Neuronal stem cell (in vitro differentiated cells): ENCODE data around the gene RNF32.
"Not testable (repeated sequence)": the region's sequence is repeated elsewhere in the genome, so short reads cannot be mapped to it uniquely, and the experiment has no call there.

Experiments used
- DNase-seq: peaks from one replicate; pipeline ENCODE4 v3.0.0-alpha.2; 2013; ENCODE audit warnings: low spot score
- H2AFZ ChIP-seq: one replicate; pipeline ENCODE4 v1.6.1; 2013; ENCODE audit warnings: mild to moderate bottlenecking, low read length, inconsistent platforms
- H2AK5ac ChIP-seq: 2 replicates; pipeline ENCODE4 v1.6.1; 2013; ENCODE audit warnings: low read depth, mild to moderate bottlenecking, inconsistent platforms, low read length, moderate library complexity, mixed read lengths
- H2BK120ac ChIP-seq: 2 replicates; pipeline ENCODE4 v1.6.1; 2013; ENCODE audit warnings: low read depth, mild to moderate bottlenecking, inconsistent platforms, low read length, moderate library complexity, mixed read lengths
- H2BK12ac ChIP-seq: one replicate; pipeline ENCODE4 v1.6.1; 2013; ENCODE audit warnings: low read length, inconsistent platforms
- H2BK15ac ChIP-seq: 2 replicates; pipeline ENCODE4 v1.6.1; 2013; ENCODE audit warnings: mild to moderate bottlenecking, low read length, inconsistent platforms, mixed read lengths
- H2BK5ac ChIP-seq: one replicate; pipeline ENCODE4 v1.6.1; 2013; ENCODE audit warnings: inconsistent platforms, mild to moderate bottlenecking, low read length, moderate library complexity
- H3K14ac ChIP-seq: one replicate; pipeline ENCODE4 v1.6.1; 2013; ENCODE audit warnings: low read length, inconsistent platforms
- H3K18ac ChIP-seq: 2 replicates; pipeline ENCODE4 v1.6.1; 2013; ENCODE audit warnings: low read length, inconsistent platforms
- H3K23ac ChIP-seq: 2 replicates; pipeline ENCODE4 v1.6.1; 2013; ENCODE audit warnings: low read depth, mild to moderate bottlenecking, mixed read lengths, low read length, inconsistent platforms; ENCODE audit not compliant: poor library complexity
- H3K27ac ChIP-seq: replicated peaks from 3 replicates; pipeline ENCODE4 v1.5.1; 2013; ENCODE audit warnings: low read length, inconsistent platforms
- H3K27me3 ChIP-seq, 3 experiments: 2 replicates each; pipeline ENCODE4 v1.6.1; 2013; ENCODE audit warnings: low read length in 3 of 3, mild to moderate bottlenecking in 2 of 3, inconsistent platforms in 1 of 3, low read depth in 1 of 3, mixed read lengths in 1 of 3, moderate library complexity in 1 of 3; ENCODE audit not compliant: control insufficient read depth in 3 of 3, insufficient read depth in 3 of 3
- H3K36me3 ChIP-seq, 2 donors: replicated peaks in 1 of 2; 2 replicates each; pipeline ENCODE4 v1.6.1; 2013; ENCODE audit warnings: low read length in 2 of 2; ENCODE audit not compliant: control insufficient read depth in 2 of 2, insufficient read depth in 2 of 2
- H3K4ac ChIP-seq: 2 replicates; pipeline ENCODE4 v1.6.1; 2013; ENCODE audit warnings: inconsistent platforms, mild to moderate bottlenecking, low read length, moderate library complexity
- H3K4me1 ChIP-seq, 2 donors: 1 replicate in 1 of 2; 2 replicates in 1 of 2; pipeline ENCODE4 v1.6.1; 2013; ENCODE audit warnings: low read length in 2 of 2, low read depth in 1 of 2; ENCODE audit not compliant: control insufficient read depth in 2 of 2, insufficient read depth in 1 of 2
- H3K4me2 ChIP-seq: one replicate; pipeline ENCODE4 v1.6.1; 2013; ENCODE audit warnings: mild to moderate bottlenecking, low read length, inconsistent platforms; ENCODE audit not compliant: insufficient read depth, poor library complexity, severe bottlenecking
- H3K4me3 ChIP-seq, 2 donors: 2 replicates each; pipeline ENCODE4 v1.5.1; 2013; ENCODE audit warnings: low read length in 2 of 2, mild to moderate bottlenecking in 2 of 2, inconsistent platforms in 1 of 2, moderate library complexity in 1 of 2
- H3K79me1 ChIP-seq: one replicate; pipeline ENCODE4 v1.6.1; 2013; ENCODE audit warnings: low read depth, mild to moderate bottlenecking, inconsistent platforms, low read length, moderate library complexity
- H3K9ac ChIP-seq: one replicate; pipeline ENCODE4 v1.6.1; 2013; ENCODE audit warnings: mild to moderate bottlenecking, low read depth, low read length, inconsistent platforms; ENCODE audit not compliant: poor library complexity
- H3K9me3 ChIP-seq, 2 donors: replicated peaks in 1 of 2; 2 replicates each; pipeline versions ENCODE3 to v1.6.1; 2013; ENCODE audit warnings: low read length in 2 of 2, mild to moderate bottlenecking in 2 of 2, inconsistent platforms in 1 of 2, low read depth in 1 of 2, mixed read lengths in 1 of 2, moderate library complexity in 1 of 2; ENCODE audit not compliant: control insufficient read depth in 2 of 2, insufficient read depth in 1 of 2
- H4K8ac ChIP-seq: one replicate; pipeline ENCODE4 v1.6.1; 2013; ENCODE audit warnings: low read depth, mild to moderate bottlenecking, inconsistent platforms, low read length, moderate library complexity
- H4K91ac ChIP-seq: one replicate; pipeline ENCODE4 v1.6.1; 2013; ENCODE audit warnings: low read length, low read depth, mild to moderate bottlenecking, inconsistent platforms; ENCODE audit not compliant: poor library complexity
- WGBS, 2 donors: extraction: QIAGEN DNeasy Blood & Tissue Kit; methylation state at CpG; one replicate each; pipeline ENCODE4 v1.1.7; 2013; ENCODE audit warnings: missing lambda C conversion rate in 2 of 2, mixed read lengths in 1 of 2; ENCODE audit not compliant: insufficient read length in 2 of 2, insufficient replicate concordance in 1 of 2; ENCODE audit errors: extremely low coverage in 2 of 2; 5-methylcytosine and 5-hydroxymethylcytosine counted together

Gene RNF32

DNA sequence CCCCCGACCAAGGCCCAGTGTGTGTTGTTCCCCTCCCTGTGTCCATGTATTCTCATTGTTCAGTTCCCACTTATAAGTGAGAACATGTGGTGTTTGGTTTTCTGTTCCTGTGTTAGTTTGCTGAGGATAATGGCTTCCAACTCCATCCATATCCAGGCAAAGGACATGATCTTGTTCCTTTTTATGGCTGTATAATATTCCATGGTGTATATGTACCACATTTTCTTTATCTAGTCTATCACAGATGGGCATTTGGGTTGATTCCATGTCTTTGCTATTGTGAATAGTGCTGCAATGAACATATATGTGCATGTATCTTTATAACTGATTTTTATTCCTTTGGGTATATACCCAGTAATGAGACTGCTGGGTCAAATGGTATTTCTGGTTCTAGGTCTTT is 61.2 kb downstream of the RNF32 start:
- not testable (repeated sequence) for H3K4me1 ChIP-seq, H3K4me2 ChIP-seq, H4K91ac ChIP-seq, H2BK120ac ChIP-seq, H2BK15ac ChIP-seq, H3K27ac ChIP-seq, H2AFZ ChIP-seq, H2AK5ac ChIP-seq, H3K36me3 ChIP-seq, H3K9ac ChIP-seq, H3K4ac ChIP-seq, H3K18ac ChIP-seq, H3K23ac ChIP-seq, H3K4me3 ChIP-seq, H3K14ac ChIP-seq, H2BK5ac ChIP-seq, H3K27me3 ChIP-seq, H4K8ac ChIP-seq, H3K79me1 ChIP-seq, DNase-seq, H2BK12ac ChIP-seq
- WGBS, 2 donors = no CpG with 5 or more reads among the region's 1 CpG
- peaks cover 1 to 17% of the 10 kb centered on the region in 2 donors for H3K9me3 ChIP-seq

DNA sequence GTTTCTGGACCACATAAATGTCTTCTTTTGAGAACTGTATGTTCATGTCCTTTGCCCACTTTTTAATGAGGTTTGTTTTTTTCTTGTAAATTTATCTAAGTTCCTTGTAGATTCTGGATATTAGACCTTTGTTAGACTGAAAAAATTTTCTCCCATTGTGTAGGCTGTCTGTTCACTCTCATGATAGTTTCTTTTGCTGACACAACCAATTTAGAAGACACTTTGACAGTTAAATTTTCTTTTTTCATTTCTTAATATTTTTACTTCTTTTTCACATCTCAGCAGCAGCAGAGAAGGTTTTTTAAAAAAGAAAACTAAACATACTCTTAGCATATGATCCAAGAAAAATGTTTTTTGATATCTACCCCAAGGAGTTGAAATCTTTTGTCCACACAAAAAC is 61.8 kb downstream of the RNF32 start:
- no peak overlapping the region for H2BK5ac ChIP-seq
- H3K4me2 ChIP-seq = no peak overlapping the region
- no peak overlapping the region for H3K14ac ChIP-seq
- H2AFZ ChIP-seq = no peak overlapping the region
- no peak overlapping the region for H2AK5ac ChIP-seq
- no peak overlapping the region for H2BK12ac ChIP-seq
- H3K79me1 ChIP-seq = no peaks in the 10 kb centered on the region
- DNase-seq = no peak
- H3K27me3 ChIP-seq = no peaks in the 10 kb centered on the region
- H3K9me3 ChIP-seq = peaks cover 1 to 16% of the 10 kb centered on the region in 2 donors
- no peak overlapping the region for H4K91ac ChIP-seq
- H3K4me3 ChIP-seq = no peak overlapping the region
- no peak overlapping the region for H3K9ac ChIP-seq
- H3K23ac ChIP-seq = no peak overlapping the region
- H3K36me3 ChIP-seq = peaks cover 0 to 2% of the 10 kb centered on the region in 2 donors
- H3K27ac ChIP-seq = no peak overlapping the region
- H4K8ac ChIP-seq = no peak overlapping the region
- no peaks in the 10 kb centered on the region for H3K4me1 ChIP-seq
- no peak overlapping the region for H3K4ac ChIP-seq
- no peak overlapping the region for H2BK15ac ChIP-seq
- H3K18ac ChIP-seq = no peak overlapping the region
- no peak overlapping the region for H2BK120ac ChIP-seq

DNA sequence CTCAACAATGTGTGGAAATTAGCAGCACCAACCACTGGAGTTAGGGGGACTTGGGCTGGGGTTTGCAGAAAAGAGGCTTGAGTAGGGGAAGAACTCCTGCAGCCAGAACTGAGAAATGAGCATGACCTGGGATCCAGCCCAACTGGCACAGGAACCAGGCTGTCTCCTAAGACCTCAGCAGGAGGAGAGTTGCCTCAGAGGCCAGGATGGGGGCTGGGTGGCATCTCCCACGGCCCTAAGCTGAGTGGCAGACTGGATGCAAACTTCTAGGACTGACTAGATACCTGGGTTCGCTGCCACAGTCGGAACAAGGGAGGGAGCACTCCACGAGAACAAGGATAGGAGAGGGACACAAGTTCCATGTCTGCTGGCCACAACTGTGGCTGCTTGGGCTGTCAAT is 62.6 kb downstream of the RNF32 start:
- no peak overlapping the region for H2AFZ ChIP-seq
- H3K36me3 ChIP-seq = peaks cover 0 to 2% of the 10 kb centered on the region in 2 donors
- peak overlapping the region; percentile 37 for H2AK5ac ChIP-seq
- no peak overlapping the region for H3K14ac ChIP-seq
- H4K8ac ChIP-seq = peak overlapping the region; percentile 86
- H4K91ac ChIP-seq = no peak overlapping the region
- no peaks in the 10 kb centered on the region for H3K27me3 ChIP-seq
- H3K4me3 ChIP-seq = no peak overlapping the region
- peak overlapping the region; percentile 3 for H2BK120ac ChIP-seq
- peaks cover 3 to 12% of the 10 kb centered on the region in 2 donors for H3K9me3 ChIP-seq
- H3K9ac ChIP-seq = no peak overlapping the region
- H2BK15ac ChIP-seq = no peak overlapping the region
- no peaks in the 10 kb centered on the region for H3K79me1 ChIP-seq
- no peak overlapping the region for H3K4ac ChIP-seq
- peak overlapping the region; percentile 77 for H2BK5ac ChIP-seq
- no peak overlapping the region for H3K27ac ChIP-seq
- no peaks in the 10 kb centered on the region for H3K4me1 ChIP-seq
- no peak overlapping the region for H3K18ac ChIP-seq
- WGBS, 2 donors = no CpG with 5 or more reads among the region's 4 CpGs
- no peak for DNase-seq
- no peak overlapping the region for H3K4me2 ChIP-seq
- peak overlapping the region; percentile 55 for H3K23ac ChIP-seq
- H2BK12ac ChIP-seq = no peak overlapping the region

DNA sequence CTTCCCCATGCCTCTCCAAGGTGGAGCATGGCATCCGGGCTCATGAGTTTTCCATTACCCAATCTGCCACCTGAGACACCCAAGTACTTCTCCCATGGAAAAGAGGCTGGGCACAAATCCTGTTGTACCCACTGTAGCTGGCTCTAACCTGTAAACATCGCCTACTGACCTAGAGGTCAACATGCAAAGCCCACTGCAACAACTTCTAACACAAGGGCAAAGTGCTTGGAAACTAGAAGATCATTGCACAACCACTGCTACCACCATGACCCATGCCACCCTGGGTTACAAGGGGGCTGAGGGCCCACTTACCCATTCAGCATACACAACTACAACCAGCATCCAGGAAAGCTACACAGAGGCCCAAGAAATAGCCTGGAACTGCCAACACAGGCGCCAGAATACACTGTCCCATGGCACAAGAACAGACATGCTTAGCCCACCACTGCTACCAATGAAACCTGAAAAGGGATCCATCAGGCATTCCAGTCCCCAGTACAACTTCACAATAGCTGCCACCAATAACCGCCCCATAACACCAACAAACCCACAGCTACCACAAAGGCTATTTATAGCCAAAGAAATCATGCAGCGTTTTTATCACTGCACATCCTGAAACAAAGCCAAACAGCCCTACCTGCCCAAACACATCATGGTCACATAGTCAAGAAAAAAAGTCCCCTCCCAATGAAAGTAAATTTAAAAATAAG is 63.4 kb downstream of the RNF32 start:
- H3K14ac ChIP-seq = no peak overlapping the region
- no CpG with 5 or more reads among the region's 5 CpGs for WGBS, 2 donors
- H3K36me3 ChIP-seq = peaks cover 0 to 2% of the 10 kb centered on the region in 2 donors
- no peak overlapping the region for H3K4me2 ChIP-seq
- H2BK5ac ChIP-seq = no peak overlapping the region
- no peaks in the 10 kb centered on the region for H3K79me1 ChIP-seq
- no peak overlapping the region for H3K4ac ChIP-seq
- H4K91ac ChIP-seq = no peak overlapping the region
- H3K27me3 ChIP-seq = no peaks in the 10 kb centered on the region
- no peak overlapping the region for H2BK12ac ChIP-seq
- H3K18ac ChIP-seq = no peak overlapping the region
- H2BK15ac ChIP-seq = no peak overlapping the region
- H3K9ac ChIP-seq = peak overlapping the region; percentile 80
- H2AFZ ChIP-seq = no peak overlapping the region
- no peak overlapping the region for H3K4me3 ChIP-seq
- H3K23ac ChIP-seq = no peak overlapping the region
- no peaks in the 10 kb centered on the region for H3K4me1 ChIP-seq
- no peak overlapping the region for H4K8ac ChIP-seq
- H2BK120ac ChIP-seq = peak overlapping the region; percentile 3
- peaks cover 3 to 11% of the 10 kb centered on the region in 2 donors for H3K9me3 ChIP-seq
- DNase-seq = no peak
- no peak overlapping the region for H2AK5ac ChIP-seq
- H3K27ac ChIP-seq = no peak overlapping the region
